H1 (cell line): Measurements from ENCODE around the gene OR2M4. TPM values are rescaled to one million over a fixed set of nuclear protein-coding genes. Genes with fewer than 3 reads are reported as not detected.
"Not testable (repeated sequence)": the region's sequence is repeated elsewhere in the genome, so short reads cannot be mapped to it uniquely, and the experiment has no call there.

Source experiments
- CTCF ChIA-PET: fragments of 300-600 bp; sonication (Branson Sonifier 250); formaldehyde crosslinking; loops from one replicate; lab custom pipeline; 2021; ENCODE audit not compliant: partially characterized antibody; lab: Charles Lee
- POLR2A ChIA-PET: fragments of 300-600 bp; sonication (Branson Sonifier 250); formaldehyde crosslinking; loops from one replicate; lab custom pipeline; 2021; ENCODE audit warnings: inconsistent platforms; ENCODE audit not compliant: partially characterized antibody; lab: Charles Lee
- DNase-seq, 2 experiments: peaks; one replicate each; pipeline versions ENCODE4 v3.0.0 to v3.0.0-alpha.2; 2010 to 2022; ENCODE audit warnings: low spot score in 2 of 2, low read depth in 1 of 2, mixed read lengths in 1 of 2
- FAIRE-seq: peaks from 2 replicates; lab custom pipeline; 2011; peaks lifted over from hg19 to GRCh38; lab: Jason Lieb, UNC
- H2AFZ ChIP-seq: 2 replicates; pipeline ENCODE4 v1.8.1; 2012; ENCODE audit warnings: low read length, inconsistent platforms
- H2AK5ac ChIP-seq: 2 replicates; pipeline ENCODE4 v1.6.1; 2013; ENCODE audit warnings: low read depth, low read length
- H2BK120ac ChIP-seq: replicated peaks from 2 replicates; pipeline ENCODE3; 2013; ENCODE audit warnings: low read depth, low read length, inconsistent platforms
- H2BK12ac ChIP-seq: 2 replicates; pipeline ENCODE4 v1.6.1; 2013; ENCODE audit warnings: low read depth, low read length
- H2BK15ac ChIP-seq: 2 replicates; pipeline ENCODE4 v1.6.1; 2013; ENCODE audit warnings: low read length
- H2BK20ac ChIP-seq: 2 replicates; pipeline ENCODE4 v1.6.1; 2013; ENCODE audit warnings: low read length
- H2BK5ac ChIP-seq: 2 replicates; pipeline ENCODE4 v1.6.1; 2013; ENCODE audit warnings: low read depth, low read length
- H3K14ac ChIP-seq: 2 replicates; pipeline ENCODE4 v1.6.1; 2013; ENCODE audit warnings: inconsistent platforms; ENCODE audit not compliant: insufficient read length
- H3K18ac ChIP-seq: 2 replicates; pipeline ENCODE4 v1.6.1; 2013; ENCODE audit warnings: low read length; ENCODE audit errors: extremely low read depth
- H3K23ac ChIP-seq: 2 replicates; pipeline ENCODE4 v1.6.1; 2013; ENCODE audit warnings: inconsistent platforms; ENCODE audit not compliant: insufficient read length
- H3K23me2 ChIP-seq: 2 replicates; pipeline ENCODE4 v1.6.1; 2013; ENCODE audit warnings: low read depth, low read length
- H3K27ac ChIP-seq: 2 replicates; pipeline ENCODE4 v1.6.1; 2011; ENCODE audit warnings: low read depth, low read length, inconsistent platforms
- H3K27me3 ChIP-seq, 4 experiments: replicated peaks in 1 of 4; 1 replicate in 1 of 4; 2 replicates in 3 of 4; pipeline versions ENCODE4 v1.6.1 to v1.8.1; 2011 to 2013; ENCODE audit warnings: low read length in 3 of 4, mild to moderate bottlenecking in 3 of 4, inconsistent platforms in 2 of 4, mixed read lengths in 2 of 4, moderate library complexity in 1 of 4; ENCODE audit not compliant: control insufficient read depth in 3 of 4, insufficient read depth in 3 of 4; ENCODE audit errors: extremely low read depth in 1 of 4
- H3K36me3 ChIP-seq, 4 experiments: 2 replicates each; pipeline versions ENCODE4 v1.6.1 to v1.8.1; 2011 to 2013; ENCODE audit warnings: mild to moderate bottlenecking in 4 of 4, low read length in 3 of 4, moderate library complexity in 2 of 4, control low read depth in 1 of 4, inconsistent platforms in 1 of 4; ENCODE audit not compliant: insufficient read depth in 4 of 4, control insufficient read depth in 2 of 4
- H3K4ac ChIP-seq: replicated peaks from 2 replicates; pipeline ENCODE3; 2013; ENCODE audit warnings: low read length, low read depth, mixed read lengths, inconsistent platforms; ENCODE audit not compliant: insufficient read length
- H3K4me1 ChIP-seq, 4 experiments: replicated peaks in 1 of 4; 1 replicate in 1 of 4; 2 replicates in 3 of 4; pipeline versions ENCODE4 v1.6.1 to v1.8.1; 2011 to 2013; ENCODE audit warnings: low read length in 3 of 4, inconsistent platforms in 2 of 4, mixed read lengths in 1 of 4; ENCODE audit not compliant: insufficient read depth in 4 of 4, control insufficient read depth in 3 of 4
- H3K4me2 ChIP-seq, 2 experiments: 2 replicates each; pipeline versions ENCODE4 v1.6.1 to v1.8.1; 2011 to 2013; ENCODE audit warnings: low read depth in 2 of 2, low read length in 2 of 2, control low read depth in 1 of 2, inconsistent platforms in 1 of 2, mild to moderate bottlenecking in 1 of 2; ENCODE audit not compliant: insufficient read depth in 1 of 2
- H3K4me3 ChIP-seq, 4 experiments: fragments of 200-600, 300-600 bp in 1 of 4; sonication (generic), shearing (Covaris generic), sonication (Bioruptor Twin) in 1 of 4; 2 replicates each; pipeline versions ENCODE4 v1.5.1 to v1.8.1; 2011 to 2016; ENCODE audit warnings: low read length in 4 of 4, low read depth in 3 of 4, control low read depth in 2 of 4, inconsistent platforms in 2 of 4, mild to moderate bottlenecking in 2 of 4, mixed read lengths in 1 of 4, moderate library complexity in 1 of 4; ENCODE audit not compliant: insufficient read depth in 2 of 4; ENCODE audit errors: extremely low read depth in 1 of 4
- H3K56ac ChIP-seq: replicated peaks from 2 replicates; pipeline ENCODE3; 2013; ENCODE audit warnings: low read depth, mild to moderate bottlenecking, mixed read lengths, low read length, inconsistent platforms; ENCODE audit not compliant: insufficient read length
- H3K79me1 ChIP-seq: 2 replicates; pipeline ENCODE4 v1.6.1; 2013; ENCODE audit warnings: low read depth, low read length, control low read depth
- H3K79me2 ChIP-seq, 2 experiments: 2 replicates each; pipeline versions ENCODE4 v1.6.1 to v1.8.1; 2012 to 2013; ENCODE audit warnings: low read length in 2 of 2, mild to moderate bottlenecking in 2 of 2, inconsistent platforms in 1 of 2; ENCODE audit not compliant: insufficient read depth in 2 of 2, control insufficient read depth in 1 of 2
- H3K9ac ChIP-seq, 4 experiments: replicated peaks in 1 of 4; 1 replicate in 1 of 4; 2 replicates in 3 of 4; pipeline versions ENCODE4 v1.6.1 to v1.8.1; 2011 to 2013; ENCODE audit warnings: low read depth in 3 of 4, low read length in 3 of 4, control low read depth in 2 of 4, mild to moderate bottlenecking in 2 of 4, moderate library complexity in 2 of 4, inconsistent platforms in 1 of 4; ENCODE audit errors: extremely low read depth in 1 of 4
- H3K9me3 ChIP-seq, 2 experiments: 2 replicates each; pipeline versions ENCODE4 v1.6.1 to v1.8.1; 2012 to 2013; ENCODE audit warnings: mild to moderate bottlenecking in 2 of 2, moderate library complexity in 2 of 2, control low read depth in 1 of 2, inconsistent platforms in 1 of 2, low read depth in 1 of 2, low read length in 1 of 2, mixed read lengths in 1 of 2; ENCODE audit not compliant: insufficient read depth in 2 of 2
- H4K20me1 ChIP-seq, 2 experiments: replicated peaks in 1 of 2; 2 replicates each; pipeline versions ENCODE3 to v1.8.1; 2011 to 2013; ENCODE audit warnings: inconsistent platforms in 2 of 2, low read length in 2 of 2, mild to moderate bottlenecking in 1 of 2; ENCODE audit not compliant: insufficient read depth in 2 of 2, control insufficient read depth in 1 of 2
- H4K5ac ChIP-seq: 2 replicates; pipeline ENCODE4 v1.6.1; 2013; ENCODE audit warnings: low read length, low read depth, mixed read lengths, inconsistent platforms; ENCODE audit not compliant: insufficient read length
- H4K8ac ChIP-seq: 2 replicates; pipeline ENCODE4 v1.8.0; 2013; ENCODE audit warnings: mild to moderate bottlenecking, moderate library complexity, low read length, inconsistent platforms; ENCODE audit not compliant: insufficient read depth; ENCODE audit errors: extremely low read depth
- H4K91ac ChIP-seq: replicated peaks from 2 replicates; pipeline ENCODE3; 2013; ENCODE audit warnings: low read length, mixed read lengths, inconsistent platforms; ENCODE audit not compliant: insufficient read length
- WGBS, 2 experiments: shearing (Covaris generic) in 1 of 2; methylation state at CpG; one replicate each; pipeline versions ENCODE4 v1.1.6 to v1.1.7; 2013 to 2015; ENCODE audit warnings: low lambda C conversion rate in 2 of 2, mixed read lengths in 2 of 2, inconsistent platforms in 1 of 2, low coverage in 1 of 2, missing lambda C conversion rate in 1 of 2; ENCODE audit not compliant: insufficient replicate concordance in 2 of 2, insufficient coverage in 1 of 2, insufficient read length in 1 of 2; ENCODE audit errors: extremely low coverage in 1 of 2, missing lambda C conversion rate in 1 of 2; 5-methylcytosine and 5-hydroxymethylcytosine counted together
- polyA plus RNA-seq, 7 experiments: library from polyadenylated mRNA; depleted of rRNA in 3 of 7; stranded (reverse) in 5 of 7; unstranded in 2 of 7; fragments of >200 nt in 5 of 7; fragments of 200-250 nt in 2 of 7; gene quantifications; 1 replicate in 5 of 7; 2 replicates in 1 of 7; 4 replicates in 1 of 7; pipeline versions ENCODE4 v1.2.1 to v1.2.3, GENCODE V29; 2011 to 2013; ENCODE audit warnings: missing spikeins in 2 of 7, mixed read lengths in 2 of 7
- total RNA-seq: library from RNA; stranded (reverse); fragmentation: NEBNext Ultra II Directional; extraction: Animal tissue kit (Norgen Biotek cat#: 25700); gene quantifications from 2 replicates; pipeline ENCODE4 v1.2.1, GENCODE V29; 2021

Gene OR2M4
- total and polyA plus RNA-seq, 2 of the 8 experiments (the other 6 are each of a cell fraction or from before 2014, with no cell fraction given) = not detected

DNA sequence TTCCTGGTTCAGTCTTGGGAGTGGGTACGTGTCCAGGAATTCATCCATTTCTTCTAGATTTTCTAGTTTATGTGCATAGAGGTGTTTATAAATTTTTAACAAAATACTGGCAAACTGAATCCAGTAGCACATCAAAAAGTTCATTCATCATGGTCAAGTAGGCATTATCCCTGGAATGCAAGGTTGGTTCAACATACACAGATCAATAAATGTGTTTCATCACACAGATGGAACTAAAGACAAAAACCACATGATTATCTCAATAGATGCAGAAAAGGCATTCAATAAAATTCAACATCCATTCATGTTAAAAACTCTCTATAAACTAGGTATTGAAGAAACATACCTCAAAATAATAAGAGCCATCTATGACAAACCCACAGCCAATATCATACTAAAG, 28.1 kb downstream of the OR2M4 start:
- H4K20me1 ChIP-seq, H2BK15ac ChIP-seq, H3K56ac ChIP-seq, H3K14ac ChIP-seq, H3K4ac ChIP-seq, H3K18ac ChIP-seq, CTCF ChIA-PET, H2BK120ac ChIP-seq, H3K79me2 ChIP-seq, POLR2A ChIA-PET, H2AK5ac ChIP-seq, FAIRE-seq, H4K5ac ChIP-seq, H3K27ac ChIP-seq, H3K23me2 ChIP-seq, H3K79me1 ChIP-seq, H2AFZ ChIP-seq, H4K91ac ChIP-seq, H2BK12ac ChIP-seq, H3K4me3 ChIP-seq, H2BK5ac ChIP-seq, H2BK20ac ChIP-seq, H3K4me2 ChIP-seq, H3K4me1 ChIP-seq, H4K8ac ChIP-seq, H3K36me3 ChIP-seq, H3K9ac ChIP-seq, H3K23ac ChIP-seq, DNase-seq, H3K27me3 ChIP-seq: not testable (repeated sequence)
- peaks cover 20 to 28% of the 10 kb centered on the region in 2 experiments; a peak in 3 of 4 replicates for H3K9me3 ChIP-seq
- 90% methylated on average over 1 of the region's 1 CpG; no CpG with 5 or more reads in 1 of the 2 experiments for WGBS, 2 experiments
